ENCODE data around the gene RPS13.
"Not testable (repeated sequence)": the region's sequence is repeated elsewhere in the genome, so short reads cannot be mapped to it uniquely, and the experiment has no call there.

RPS13 gene

GRCh38 chr11:17077520-17078401 lies at the start of gene RPS13:
Gene RPS13 (minus strand): TSS chr11:17077667. CDS start chr11:17077641, 26 bp downstream.
- peak; percentile 96 for DNase-seq (ENCODE audit: low spot score)

GRCh38 chr11:17121981-17122380 lies 44.5 kb upstream of the RPS13 start:
- DNase-seq (ENCODE audit: low spot score): no peak

GRCh38 chr11:17117262-17117661 lies 39.8 kb upstream of the RPS13 start:
- no peak for DNase-seq (ENCODE audit: low spot score)

GRCh38 chr11:17116117-17116516 lies 38.6 kb upstream of the RPS13 start:
- DNase-seq (ENCODE audit: low spot score): no peak

GRCh38 chr11:17107745-17108144 lies 30.3 kb upstream of the RPS13 start:
- not testable (repeated sequence) for DNase-seq (ENCODE audit: low spot score)

DNA sequence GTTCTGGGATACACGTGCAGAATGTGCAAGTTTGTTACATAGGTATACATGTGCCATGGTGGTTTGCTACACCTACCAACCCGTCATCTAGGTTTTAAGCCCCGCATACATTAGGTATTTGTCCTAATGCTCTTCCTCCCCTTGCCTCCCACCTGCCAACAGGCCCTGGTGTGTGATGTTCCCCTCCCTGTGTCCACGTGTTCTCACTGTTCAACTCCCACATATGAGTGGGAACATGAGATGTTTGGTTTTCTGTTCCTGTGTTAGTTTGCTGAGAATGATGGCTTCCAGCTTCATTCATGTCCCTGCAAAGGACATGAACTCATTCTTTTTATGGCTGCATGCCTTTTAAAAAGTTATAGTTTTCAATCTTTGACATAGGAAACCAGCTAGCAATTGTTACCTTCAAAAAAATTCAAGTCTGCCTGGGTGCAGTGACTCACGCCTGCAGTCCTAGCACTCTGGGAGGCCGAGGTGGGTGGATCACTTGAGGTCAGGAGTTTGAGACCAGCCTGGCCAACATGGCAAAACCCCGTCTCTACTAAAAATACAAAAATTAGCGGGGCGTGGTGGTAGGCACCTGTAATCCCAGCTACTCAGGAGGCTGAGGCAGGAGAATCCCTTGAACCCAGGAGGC lies 28.1 kb upstream of the RPS13 start:
- DNase-seq (ENCODE audit: low spot score): not testable (repeated sequence)

DNA sequence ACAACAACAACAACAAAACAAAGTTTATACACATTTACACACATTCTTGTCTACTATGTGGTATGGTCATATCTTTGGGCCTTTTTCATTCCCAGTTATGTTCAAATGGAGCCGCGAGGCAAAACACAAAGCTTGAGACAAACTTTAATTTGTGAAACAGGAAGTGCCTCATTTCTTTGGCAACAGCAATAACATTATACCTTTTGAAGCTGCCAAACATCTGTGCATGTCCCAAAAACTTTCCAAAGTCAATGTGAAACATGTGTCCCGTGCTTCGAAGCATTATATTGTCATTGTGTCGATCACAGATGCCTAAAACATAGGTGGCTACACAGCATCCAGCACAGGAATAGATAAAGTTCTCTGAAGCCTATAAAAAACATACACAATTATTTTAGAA lies 25.0 kb upstream of the RPS13 start:
- DNase-seq (ENCODE audit: low spot score): no peak

GRCh38 chr11:17098658-17099057 lies 21.2 kb upstream of the RPS13 start:
- DNase-seq (ENCODE audit: low spot score): no peak

DNA sequence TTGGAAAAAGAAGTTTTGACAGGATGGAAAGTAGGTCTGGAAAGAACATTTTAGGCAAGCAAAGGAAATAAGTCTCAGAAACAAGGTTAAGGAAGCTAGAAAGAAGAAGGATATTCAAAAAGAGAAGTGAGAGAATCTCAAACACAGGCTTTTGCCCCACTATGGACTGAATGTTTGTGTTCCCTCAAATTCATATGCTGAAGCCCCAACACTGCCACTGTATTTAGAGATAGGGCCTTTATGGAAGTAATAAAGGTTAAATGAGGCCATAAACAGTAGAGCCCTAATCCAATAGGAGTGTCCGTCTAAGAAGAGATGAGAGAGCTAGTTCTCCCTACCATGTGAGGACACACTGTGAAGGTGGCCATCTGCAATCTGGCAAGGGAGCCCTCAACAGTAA lies 20.6 kb upstream of the RPS13 start:
- DNase-seq (ENCODE audit: low spot score): no peak

DNA sequence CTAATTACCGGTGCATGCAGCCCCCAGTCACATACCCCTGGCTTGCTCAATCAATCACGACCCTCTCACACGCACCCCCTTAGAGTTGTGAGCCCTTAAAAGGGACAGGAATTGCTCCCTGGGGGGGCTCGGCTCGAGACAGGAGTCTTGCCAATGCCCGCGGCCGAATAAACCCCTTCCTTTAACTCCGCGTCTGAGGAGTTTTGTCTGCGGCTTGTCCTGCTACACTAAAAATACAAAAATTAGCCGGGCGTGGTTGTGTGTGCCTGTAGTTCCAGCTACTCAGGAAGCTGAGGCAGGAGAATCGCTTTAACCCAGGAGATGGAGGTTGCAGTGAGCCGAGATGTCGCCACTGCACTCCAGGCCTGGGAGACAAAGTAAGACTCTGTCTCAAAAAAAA lies 8.5 kb upstream of the RPS13 start:
- DNase-seq (ENCODE audit: low spot score): not testable (repeated sequence)

DNA sequence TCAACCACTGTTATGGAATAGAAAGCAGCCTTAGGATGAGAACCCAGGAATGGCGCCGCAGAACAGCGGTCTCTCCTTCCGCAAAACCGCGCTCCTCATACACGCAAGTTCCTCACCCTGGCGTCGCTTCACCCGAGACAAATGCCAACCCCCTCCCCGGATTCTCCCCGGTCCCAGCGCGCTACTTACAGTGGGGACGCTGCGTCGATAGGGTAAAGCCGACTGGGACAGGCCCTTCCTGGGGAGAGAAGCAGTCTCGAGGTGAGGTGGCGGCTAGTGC lies 287 bp downstream of the RPS13 start:
- peak; percentile 23 for DNase-seq (ENCODE audit: low spot score)

- no peak for DNase-seq (ENCODE audit: low spot score)
Measured at GRCh38 chr11:17076517-17077239, 789 bp downstream of the RPS13 start.

- DNase-seq (ENCODE audit: low spot score): no peak
Measured at GRCh38 chr11:17075506-17075905, 2.0 kb downstream of the RPS13 start.

DNA sequence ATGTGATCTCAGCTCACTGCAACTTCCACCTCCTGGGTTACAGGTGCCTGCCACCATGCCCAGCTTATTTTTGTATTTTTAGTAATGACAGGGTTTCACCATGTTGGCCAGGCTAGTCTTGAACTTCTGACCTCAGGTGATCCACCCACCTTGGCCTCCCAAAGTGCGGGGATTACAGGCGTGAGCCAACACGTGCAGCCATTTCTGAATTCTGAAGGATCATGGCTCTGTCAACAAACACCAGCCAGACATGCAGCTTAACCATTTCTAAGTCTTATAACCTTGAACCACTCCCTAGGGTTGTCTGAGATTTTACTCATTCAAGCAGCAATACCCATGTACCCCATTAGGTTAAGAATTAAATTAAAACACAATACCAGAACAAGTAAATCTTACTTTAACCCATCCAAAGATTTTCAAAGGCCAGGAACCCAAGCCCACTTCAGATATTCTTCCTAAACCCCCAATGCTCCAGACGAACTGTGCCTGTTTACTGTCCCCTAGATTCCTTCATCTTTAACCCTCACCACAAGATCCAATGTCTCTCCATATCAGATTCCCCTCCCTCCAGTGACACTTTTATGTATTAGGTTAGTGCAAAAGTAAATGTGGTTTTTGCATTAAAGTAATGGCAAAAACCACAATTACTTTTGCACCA lies 4.0 kb downstream of the RPS13 start:
- no peak for DNase-seq (ENCODE audit: low spot score)

GRCh38 chr11:17067417-17067816 lies 10.1 kb downstream of the RPS13 start:
- DNase-seq (ENCODE audit: low spot score): no peak

- DNase-seq (ENCODE audit: low spot score): no peak
Measured at GRCh38 chr11:17066691-17067090, 10.8 kb downstream of the RPS13 start.

- peak; percentile 69 for DNase-seq (ENCODE audit: low spot score)
Measured at GRCh38 chr11:17063171-17064002, 14.1 kb downstream of the RPS13 start.

- DNase-seq (ENCODE audit: low spot score): not testable (repeated sequence)
Measured at GRCh38 chr11:17051146-17051545, 26.3 kb downstream of the RPS13 start.

GRCh38 chr11:17048491-17048890 lies 29.0 kb downstream of the RPS13 start:
- DNase-seq (ENCODE audit: low spot score): not testable (repeated sequence)

DNA sequence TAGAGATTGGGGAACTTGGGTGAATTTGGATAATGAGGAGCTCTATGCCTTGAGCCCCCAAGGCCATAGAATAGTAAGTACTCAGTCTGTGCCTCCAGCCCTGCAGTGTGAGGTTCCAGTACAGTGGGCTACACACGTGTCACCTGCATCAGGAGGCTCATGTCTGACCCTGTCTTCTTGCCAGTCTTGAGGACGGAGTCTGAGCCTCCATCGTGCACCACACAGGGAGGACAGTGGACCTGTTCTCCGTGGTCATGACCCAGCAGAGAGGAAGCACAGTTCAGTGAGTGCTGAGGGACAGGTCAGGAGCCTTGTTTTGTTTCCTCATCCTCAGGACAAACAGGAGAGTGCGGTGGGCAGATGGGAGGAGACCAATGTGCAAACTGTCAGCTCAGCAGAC lies 30.8 kb downstream of the RPS13 start:
- no peak for DNase-seq (ENCODE audit: low spot score)

All from AG08396 (cell line).